Neural cell (in vitro differentiated cells): Measurements from ENCODE around the gene RAD50.

Source experiments
- EP300 ChIP-seq: fragments of 450-650 bp; conservative IDR thresholded peaks from 2 replicates; pipeline ENCODE4 v1.6.1; 2014; ENCODE audit warnings: antibody characterized with exemption, mild to moderate bottlenecking, moderate library complexity; ENCODE audit not compliant: poor library complexity, severe bottlenecking
- EZH2 ChIP-seq: fragments of 200-600, 300-800 bp; shearing (Covaris generic), sonication (generic); IDR thresholded peaks from 2 replicates; pipeline ENCODE4 v1.6.1; 2014; ENCODE audit warnings: antibody characterized with exemption, low read length, borderline replicate concordance, mild to moderate bottlenecking; ENCODE audit not compliant: insufficient read depth, poor library complexity, severe bottlenecking
- RAD21 ChIP-seq: fragments of 450-650 bp; conservative IDR thresholded peaks from 2 replicates; pipeline ENCODE4 v1.6.1; 2014; ENCODE audit warnings: antibody characterized with exemption, mild to moderate bottlenecking, moderate library complexity
- TF ChIP-seq, protein P1 (sequence below): fragments of 450-650 bp; IDR thresholded peaks from 2 replicates; pipeline ENCODE4 v1.5.1; 2014; ENCODE audit warnings: antibody characterized with exemption, mild to moderate bottlenecking, moderate library complexity; ENCODE audit not compliant: poor library complexity, severe bottlenecking

DNA sequence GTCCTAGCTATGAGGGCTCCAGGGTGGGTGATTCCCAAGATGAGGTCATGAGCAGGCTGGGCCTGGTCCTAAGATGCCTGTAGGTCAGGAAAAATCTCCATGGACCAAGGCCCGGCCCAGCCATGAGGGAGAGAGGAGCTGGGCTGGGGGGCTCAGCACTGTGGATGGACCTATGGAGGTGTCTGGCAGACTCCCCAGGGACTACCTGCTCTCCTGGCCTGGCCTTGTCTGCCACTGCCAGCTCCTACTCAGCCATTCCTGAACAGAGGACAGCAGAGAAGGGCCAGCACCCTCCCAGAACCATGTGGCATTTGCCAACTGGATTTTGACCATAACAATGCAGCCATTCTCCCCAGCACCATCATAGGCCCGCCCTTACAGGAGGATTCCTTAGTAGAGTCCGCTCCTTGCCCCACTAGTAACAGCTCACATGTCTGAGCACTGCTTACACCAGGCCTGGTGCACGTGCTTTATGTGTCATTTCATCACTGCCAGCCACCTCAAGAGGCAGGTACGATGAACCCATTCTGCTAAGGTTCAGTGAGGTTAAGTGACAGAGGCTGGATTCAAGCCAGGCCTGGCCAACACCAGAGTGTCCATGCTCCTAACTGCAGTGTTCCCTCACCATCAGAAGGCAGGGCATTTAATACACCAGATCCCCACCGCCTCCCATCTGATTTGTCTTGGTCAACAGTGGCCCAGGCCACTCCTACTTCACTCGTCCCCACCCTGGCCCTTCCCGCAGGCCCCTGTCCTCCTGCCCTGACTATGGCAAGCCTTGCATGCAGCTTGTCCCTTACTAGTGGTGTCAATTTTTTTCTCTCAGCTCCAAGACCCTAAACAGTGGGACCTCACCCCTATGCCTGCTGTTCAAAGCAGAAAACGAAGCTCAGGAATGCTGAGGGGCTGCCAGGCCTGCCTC, 101.9 kb downstream of the RAD50 start:
- no peak for TF ChIP-seq EP300
- no peak for TF ChIP-seq EZH2
- TF ChIP-seq, protein P1, sequence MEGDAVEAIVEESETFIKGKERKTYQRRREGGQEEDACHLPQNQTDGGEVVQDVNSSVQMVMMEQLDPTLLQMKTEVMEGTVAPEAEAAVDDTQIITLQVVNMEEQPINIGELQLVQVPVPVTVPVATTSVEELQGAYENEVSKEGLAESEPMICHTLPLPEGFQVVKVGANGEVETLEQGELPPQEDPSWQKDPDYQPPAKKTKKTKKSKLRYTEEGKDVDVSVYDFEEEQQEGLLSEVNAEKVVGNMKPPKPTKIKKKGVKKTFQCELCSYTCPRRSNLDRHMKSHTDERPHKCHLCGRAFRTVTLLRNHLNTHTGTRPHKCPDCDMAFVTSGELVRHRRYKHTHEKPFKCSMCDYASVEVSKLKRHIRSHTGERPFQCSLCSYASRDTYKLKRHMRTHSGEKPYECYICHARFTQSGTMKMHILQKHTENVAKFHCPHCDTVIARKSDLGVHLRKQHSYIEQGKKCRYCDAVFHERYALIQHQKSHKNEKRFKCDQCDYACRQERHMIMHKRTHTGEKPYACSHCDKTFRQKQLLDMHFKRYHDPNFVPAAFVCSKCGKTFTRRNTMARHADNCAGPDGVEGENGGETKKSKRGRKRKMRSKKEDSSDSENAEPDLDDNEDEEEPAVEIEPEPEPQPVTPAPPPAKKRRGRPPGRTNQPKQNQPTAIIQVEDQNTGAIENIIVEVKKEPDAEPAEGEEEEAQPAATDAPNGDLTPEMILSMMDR = no peak
- no peak for TF ChIP-seq RAD21
